ENCODE data around the gene PDE4D.

Gene PDE4D

GRCh38 chr5:59893429-59894227 is at the start of gene PDE4D:
TSS of gene PDE4D (minus strand) at chr5:59893726.
- DNase-seq = no peak

- no peak for DNase-seq
These were observed 44.1 kb upstream of the PDE4D start for GRCh38 chr5:59937633-59938032.

DNA sequence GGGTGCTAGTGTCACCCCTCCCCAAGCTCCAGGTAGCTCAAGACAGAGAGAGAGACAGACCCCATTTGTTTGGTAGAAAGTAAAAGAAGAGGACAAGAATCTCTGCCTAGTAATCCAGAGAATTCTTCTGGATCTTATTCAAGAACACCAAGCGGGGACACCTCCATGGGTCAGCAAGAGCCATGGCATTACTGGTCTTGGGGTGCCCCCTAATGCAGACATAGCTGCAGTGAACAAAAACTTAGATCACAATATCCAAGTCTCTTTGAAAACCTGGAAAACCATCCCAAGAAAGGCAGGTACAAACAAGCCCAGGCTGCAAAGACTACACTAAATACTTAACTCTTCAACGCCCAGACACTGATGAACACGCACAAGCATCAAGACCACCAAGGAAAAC is 29.9 kb upstream of the PDE4D start:
- DNase-seq = no peak

- no peak for DNase-seq
These were observed 28.7 kb upstream of the PDE4D start for GRCh38 chr5:59922220-59922619.

GRCh38 chr5:59921816-59922215 is 28.3 kb upstream of the PDE4D start:
- no peak for DNase-seq

GRCh38 chr5:59919484-59919883 is 26.0 kb upstream of the PDE4D start:
- DNase-seq = no peak

- DNase-seq = no peak
These were observed 23.6 kb upstream of the PDE4D start for GRCh38 chr5:59917121-59917520.

GRCh38 chr5:59905188-59905587 is 11.7 kb upstream of the PDE4D start:
- DNase-seq = no peak

GRCh38 chr5:59897075-59897474 is 3.5 kb upstream of the PDE4D start:
- no peak for DNase-seq

DNA sequence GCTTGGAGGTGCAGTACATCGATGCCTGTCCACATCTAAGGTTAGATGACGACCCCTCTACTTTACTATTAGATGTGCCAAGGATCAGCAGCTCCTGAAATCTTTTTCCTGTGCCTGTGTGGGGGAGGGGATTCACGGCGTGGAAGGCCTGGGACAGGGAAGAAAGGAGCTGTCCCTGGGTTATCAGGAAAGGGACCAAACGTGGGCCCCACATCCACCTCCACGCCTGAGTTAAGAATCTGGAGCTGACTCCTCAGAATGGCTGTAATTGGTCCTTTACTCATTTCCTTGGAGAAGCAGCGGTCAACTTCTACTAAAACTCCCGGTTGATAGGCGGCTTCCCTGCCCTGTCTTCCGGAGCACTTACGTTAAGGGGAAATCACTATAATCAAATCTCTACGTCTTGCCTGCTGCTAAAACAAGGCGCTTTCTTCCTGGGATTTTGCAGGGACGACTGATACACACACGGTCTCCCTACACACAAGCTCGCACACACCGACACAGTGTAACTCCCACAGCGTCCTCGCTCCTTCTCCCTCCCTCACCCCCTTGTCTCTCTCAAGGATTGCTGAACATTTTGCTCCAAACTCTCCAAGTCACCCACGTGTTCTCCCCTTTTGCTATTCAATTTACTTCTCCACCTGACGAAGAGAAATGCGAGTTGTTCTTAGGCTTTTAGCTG is 1.4 kb downstream of the PDE4D start:
- DNase-seq = no peak

DNA sequence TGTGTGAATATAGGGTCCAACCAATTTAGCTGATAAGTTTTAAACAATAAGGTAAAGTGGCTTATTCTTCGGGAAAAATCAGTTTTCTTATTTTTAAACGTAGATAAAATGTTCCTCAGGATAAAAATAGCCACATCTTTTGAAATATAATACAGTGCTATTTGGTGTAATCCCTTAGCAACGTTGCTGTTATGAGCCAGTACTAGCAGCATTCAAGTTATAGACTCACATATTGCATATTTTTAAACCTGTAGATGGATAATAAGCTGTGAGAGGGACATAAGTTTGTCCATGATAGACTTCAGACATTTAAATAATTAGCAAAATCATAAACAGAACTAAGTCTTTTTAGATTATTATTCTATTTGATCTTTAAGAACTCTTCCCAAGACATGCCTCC is 6.3 kb downstream of the PDE4D start:
- DNase-seq = no peak

- DNase-seq = no peak
These were observed 18.9 kb downstream of the PDE4D start for GRCh38 chr5:59874675-59875074.

- no peak for DNase-seq
These were observed 20.4 kb downstream of the PDE4D start for GRCh38 chr5:59873113-59873512.

DNA sequence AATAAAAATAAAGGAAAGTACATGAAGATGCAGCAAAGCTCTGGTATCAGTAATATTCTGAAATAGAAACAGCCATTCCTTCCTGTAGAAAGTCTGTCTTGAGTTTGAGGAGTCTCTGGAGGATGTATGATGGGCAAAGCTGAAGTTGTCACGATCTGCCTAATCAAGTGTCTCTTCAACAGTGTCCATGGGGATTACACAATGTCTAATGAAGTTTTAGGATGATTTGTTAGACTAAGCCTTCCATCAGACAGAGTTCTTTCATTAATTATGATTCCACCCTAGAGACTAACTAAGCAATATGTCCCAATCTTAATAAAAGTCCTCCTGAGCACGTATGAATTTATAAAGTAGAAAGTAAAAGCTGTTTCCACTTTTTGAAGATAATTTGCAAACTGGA is 26.9 kb downstream of the PDE4D start:
- no peak for DNase-seq

- DNase-seq = no peak
These were observed 28.8 kb downstream of the PDE4D start for GRCh38 chr5:59864718-59865117.

GRCh38 chr5:59863777-59864176 is 29.7 kb downstream of the PDE4D start:
- DNase-seq = no peak

DNA sequence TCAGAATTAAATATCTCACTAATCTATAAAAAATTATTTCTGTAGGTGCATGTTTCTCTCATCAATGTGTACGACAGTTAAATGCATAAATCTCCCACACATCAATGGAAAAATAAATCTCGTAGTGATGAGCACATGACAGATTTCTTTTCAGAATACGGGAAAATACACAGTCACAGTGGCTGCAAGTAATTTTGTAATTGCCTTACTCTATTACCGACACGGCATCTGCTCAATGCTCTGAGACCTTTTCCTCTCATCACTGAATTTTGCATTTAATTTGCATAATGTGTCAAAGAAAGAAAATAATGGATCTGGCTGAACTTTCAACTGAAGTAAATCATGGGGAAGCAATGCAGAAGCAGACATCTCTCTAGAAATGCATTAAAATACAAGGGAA is 37.2 kb downstream of the PDE4D start:
- DNase-seq = no peak

DNA sequence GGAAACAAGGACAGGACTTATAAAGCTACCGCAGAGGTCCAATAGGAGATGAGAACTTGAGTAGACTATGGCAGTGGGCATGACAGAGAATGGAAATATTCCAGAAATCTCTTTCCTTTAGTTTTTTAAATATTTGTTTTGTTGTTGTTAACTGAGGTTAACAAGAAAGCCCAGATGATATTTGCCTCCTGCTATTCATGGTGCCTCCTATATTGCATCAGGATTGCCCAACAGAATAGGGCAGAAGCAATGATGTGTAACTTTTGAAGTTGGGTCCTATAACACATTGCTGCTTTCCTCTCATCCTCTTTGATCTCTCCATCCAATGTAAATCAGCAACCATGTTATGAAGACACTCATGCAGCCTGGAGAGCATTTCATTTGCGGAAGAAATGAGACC is 42.8 kb downstream of the PDE4D start:
- DNase-seq = no peak

DNA sequence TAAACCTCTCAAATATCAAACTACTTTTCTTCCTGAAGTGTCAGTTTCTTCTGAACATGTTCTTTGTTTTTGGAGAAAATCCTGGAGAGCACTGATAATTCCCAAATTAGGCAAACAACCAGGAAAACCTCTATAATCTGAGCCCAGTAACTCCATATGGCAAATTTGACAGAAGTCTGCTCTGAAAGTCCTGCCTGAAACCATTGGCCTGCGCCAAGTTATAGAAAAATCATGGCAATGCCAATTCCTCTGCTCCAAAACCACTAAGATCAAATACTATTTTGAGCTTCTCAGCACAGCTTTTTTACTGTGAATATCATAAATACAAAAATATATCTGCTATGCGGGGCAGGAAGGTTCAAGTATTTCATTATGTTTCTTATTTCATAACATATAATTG is 45.9 kb downstream of the PDE4D start:
- DNase-seq = no peak

- no peak for DNase-seq
These were observed 47.8 kb downstream of the PDE4D start for GRCh38 chr5:59845730-59846129.

DNA sequence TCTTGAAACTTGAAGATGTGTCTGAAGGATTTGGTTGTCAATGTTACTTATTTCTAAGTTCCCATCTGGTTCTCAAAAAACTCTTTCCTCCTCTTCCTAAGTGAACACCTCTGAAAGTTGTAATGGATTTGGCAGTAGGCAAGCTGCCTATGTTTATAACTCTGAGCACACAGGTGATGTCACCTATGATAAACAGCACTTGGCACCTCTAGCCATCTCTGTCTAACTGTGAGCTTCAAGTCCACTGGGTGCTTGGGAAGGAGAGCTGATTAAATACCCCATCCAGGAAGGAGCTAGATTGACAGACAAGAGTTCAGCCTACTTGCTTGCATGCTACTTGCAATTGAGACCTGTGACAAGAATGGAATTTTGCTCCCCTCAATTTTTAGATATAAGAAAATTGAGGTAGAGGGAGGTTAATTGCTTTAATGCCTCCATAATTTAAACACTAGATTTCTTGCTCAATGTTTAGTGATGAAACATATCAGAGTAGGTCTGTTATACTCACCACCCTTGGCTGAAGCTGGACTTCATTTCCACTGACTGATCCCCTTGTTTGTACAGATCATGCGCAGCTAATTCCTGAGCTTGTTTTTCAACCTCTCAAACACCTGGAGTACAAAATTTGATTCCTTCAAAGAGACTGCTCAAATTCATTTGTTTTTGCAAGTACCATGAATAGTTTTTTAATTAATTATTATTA is 49.9 kb downstream of the PDE4D start:
- no peak for DNase-seq

DNA sequence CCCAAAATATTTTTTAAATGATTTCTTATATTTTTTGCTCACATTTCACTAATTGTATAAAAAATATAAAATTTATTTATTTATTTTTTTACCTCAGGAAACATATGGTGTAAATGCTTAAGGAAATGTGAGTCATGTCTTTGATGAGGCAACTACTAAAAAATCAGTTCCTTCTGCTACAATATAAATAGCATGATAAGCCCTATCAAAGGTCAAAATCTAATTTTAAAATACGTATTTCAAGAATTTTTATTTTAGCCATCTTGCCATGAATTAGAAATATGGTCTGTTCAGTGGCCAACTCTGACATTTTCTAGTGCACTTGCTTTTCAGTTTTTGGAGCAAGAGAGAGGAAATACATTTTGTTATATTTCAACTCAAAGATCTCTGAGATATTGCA is 50.5 kb downstream of the PDE4D start:
- DNase-seq = no peak

DNA sequence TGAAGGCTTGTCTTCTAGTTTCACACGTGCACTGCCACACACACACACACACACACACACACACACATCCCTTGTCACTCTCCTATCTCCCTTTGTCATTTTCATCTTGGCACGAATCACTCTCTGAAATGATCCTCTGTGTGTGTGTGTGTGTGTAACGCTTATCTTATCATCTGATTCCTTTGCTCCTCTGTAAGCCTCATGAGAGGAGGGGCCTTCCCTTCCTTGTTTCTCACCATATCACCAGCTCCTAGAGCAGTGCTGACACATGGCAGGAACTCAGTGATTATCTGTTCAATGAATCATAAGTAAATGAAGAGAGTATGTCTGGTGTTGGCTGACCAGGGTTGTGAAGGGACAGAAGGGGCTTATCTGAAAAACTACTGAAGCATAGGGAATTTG is 53.3 kb downstream of the PDE4D start:
- no peak for DNase-seq

DNA sequence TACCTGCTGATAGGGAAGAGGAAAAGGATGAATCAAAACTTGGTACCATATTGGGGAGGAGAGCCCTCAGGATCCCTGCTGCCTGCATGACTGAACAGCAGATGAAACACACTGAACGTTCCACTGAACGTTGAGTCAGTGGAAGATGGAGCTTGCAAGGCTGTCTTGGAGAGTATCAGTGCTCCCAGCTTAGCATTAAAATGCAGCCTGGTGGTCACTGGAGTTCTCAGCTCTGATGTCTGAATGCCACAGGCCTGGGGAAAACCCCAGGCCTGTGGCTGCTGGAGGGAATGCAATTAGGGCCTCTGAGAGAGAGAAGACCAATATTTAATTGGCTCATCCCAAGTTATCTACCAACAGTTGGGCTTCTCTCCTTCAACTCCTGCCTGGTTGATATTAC is 54.5 kb downstream of the PDE4D start:
- no peak for DNase-seq

Data from activated gamma-delta T cell treated with Interleukin-2 at 50 U/mL for 16 hours (primary cell).